Ovary (tissue), 9 donors: ENCODE results near the gene NUDT5. TPM values are rescaled to one million over a fixed set of nuclear protein-coding genes. Genes with fewer than 3 reads are reported as not detected.
"Not testable (repeated sequence)": the region's sequence is repeated elsewhere in the genome, so short reads cannot be mapped to it uniquely, and the experiment has no call there.

Source experiments
- DNase-seq, 5 donors: peaks; one replicate each; pipeline ENCODE4 v3.0.0-alpha.2; 2019 to 2020
- H3K27ac ChIP-seq, 2 donors: fragments of 200-600 bp; one replicate each; pipeline versions ENCODE4 v1.5.1 to v1.8.0; 2019 to 2022
- H3K27me3 ChIP-seq: fragments of 200-600 bp; one replicate; pipeline ENCODE4 v1.8.0; 2022
- H3K36me3 ChIP-seq: fragments of 200-600 bp; sonication (generic); one replicate; pipeline ENCODE4 v1.5.1; 2019
- H3K4me1 ChIP-seq: one replicate; pipeline ENCODE4 v1.8.1; 2013; ENCODE audit warnings: mild to moderate bottlenecking, moderate library complexity; ENCODE audit not compliant: insufficient read depth
- H3K4me3 ChIP-seq: fragments of 200-600 bp; sonication (generic); one replicate; pipeline ENCODE4 v1.5.1; 2017
- H3K9me3 ChIP-seq, 2 donors: fragments of 200-600 bp in 1 of 2; sonication (generic) in 1 of 2; one replicate each; pipeline versions ENCODE4 v1.5.1 to v1.8.1; 2013 to 2019; ENCODE audit warnings: mild to moderate bottlenecking in 1 of 2, moderate library complexity in 1 of 2
- CTCF ChIP-seq, 3 donors: fragments of 450-650 bp in 2 of 3; fragments of 200-600 bp in 1 of 3; IDR thresholded peaks; one replicate each; pipeline versions ENCODE4 v1.5.1 to v1.8.0; 2016 to 2022; ENCODE audit warnings: antibody characterized with exemption in 3 of 3, mild to moderate bottlenecking in 1 of 3
- EP300 ChIP-seq: sonication (generic); formaldehyde crosslinking; IDR thresholded peaks from one replicate; pipeline ENCODE4 v1.6.1; 2017; ENCODE audit warnings: antibody characterized with exemption
- POLR2A ChIP-seq: fragments of 450-650 bp; IDR thresholded peaks from one replicate; pipeline ENCODE4 v1.6.1; 2017; ENCODE audit warnings: antibody characterized with exemption, mild to moderate bottlenecking, moderate library complexity
- WGBS, 3 donors: extraction: QIAGEN DNeasy Blood & Tissue Kit in 1 of 3; methylation state at CpG; one replicate each; pipeline versions ENCODE4 v1.1.5 to v1.1.7; 2013 to 2017; 5-methylcytosine and 5-hydroxymethylcytosine counted together
- intact Hi-C, 4 donors: fragments of 100-400 bp; cut with DNase I; formaldehyde crosslinking; loops; one replicate each; pipeline versions ENCODE4 v1.11.0 to v1.15.1; 2022 to 2023
- polyA plus RNA-seq, 2 donors: library from polyadenylated mRNA; stranded (reverse); fragments of 200-250 nt in 1 of 2; fragments of 350-450 nt in 1 of 2; fragmentation: Illumina TruSeq in 1 of 2; extraction: RNeasy Lipid Tissue Mini Kit (QIAGEN cat#74804) in 1 of 2; gene quantifications; one replicate each; pipeline ENCODE4 v1.2.3, GENCODE V29; 2013 to 2014
- total RNA-seq, 7 donors: library from RNA; depleted of rRNA in 2 of 7; stranded (reverse); fragments of >200 nt in 2 of 7; fragmentation: NEBNext Ultra II Directional in 3 of 7; extraction: Animal tissue kit (Norgen Biotek cat#: 25700) in 3 of 7; gene quantifications; one replicate each; pipeline versions ENCODE4 v1.1.0 to v1.2.4, GENCODE V29; 2016 to 2023
- donor health status: DM: no; HTN: no; CAD: no; lungs with moderate emphysema.
- donor health status: DM: no; HTN: no; CAD: no.
- donor health status: Bipolar disorder and iron deficiency.
- donor health status: DM: yes; HTN: yes; CAD: no.
- donor health status: DM: no; HTN: no; CAD: no.
- donor health status: DM: yes; HTN: yes; CAD: no.

Gene NUDT5
- total and polyA plus RNA-seq, 9 donors: 15.8 to 56.5 (median 24.7) TPM

DNA sequence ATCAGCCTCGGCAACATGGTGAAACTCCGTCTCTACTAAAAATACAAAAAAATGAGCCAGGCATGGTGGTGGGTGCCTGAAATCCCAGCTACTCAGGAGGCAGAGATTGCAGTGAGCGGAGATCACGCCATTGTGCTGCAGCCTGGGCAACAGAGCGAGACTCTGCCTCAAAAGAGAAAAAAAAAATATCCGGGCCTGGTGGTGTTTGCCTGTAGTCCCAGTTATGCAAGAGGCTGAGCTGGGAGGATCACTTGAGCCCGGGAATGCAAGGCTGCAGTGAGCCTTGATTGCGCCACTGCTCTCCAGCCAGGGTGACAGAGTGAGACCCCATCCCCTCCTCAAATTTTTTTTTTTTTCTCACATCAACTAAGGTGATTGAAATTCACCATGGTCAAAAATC lies 43.1 kb upstream of the NUDT5 start:
- intact Hi-C loops: no loop called here
- Histone ChIP-seq H3K36me3 (no peaks in the 10 kb centered on the region), H3K27me3 (no peaks in the 10 kb centered on the region), H3K4me1 (peaks cover 3% of the 10 kb centered on the region), H3K9me3 (no peaks in the 10 kb centered on the region), H3K27ac (no peak overlapping the region), H3K4me3 (no peak overlapping the region)
- TF ChIP-seq EP300 (no peak), POLR2A (no peak), CTCF (IDR thresholded peaks at IDR 0.05) (no peak)
- no peak for DNase-seq
- 90 to 93% (median 92%) methylated on average over 8 of the region's 8 CpGs for WGBS, 3 donors

DNA sequence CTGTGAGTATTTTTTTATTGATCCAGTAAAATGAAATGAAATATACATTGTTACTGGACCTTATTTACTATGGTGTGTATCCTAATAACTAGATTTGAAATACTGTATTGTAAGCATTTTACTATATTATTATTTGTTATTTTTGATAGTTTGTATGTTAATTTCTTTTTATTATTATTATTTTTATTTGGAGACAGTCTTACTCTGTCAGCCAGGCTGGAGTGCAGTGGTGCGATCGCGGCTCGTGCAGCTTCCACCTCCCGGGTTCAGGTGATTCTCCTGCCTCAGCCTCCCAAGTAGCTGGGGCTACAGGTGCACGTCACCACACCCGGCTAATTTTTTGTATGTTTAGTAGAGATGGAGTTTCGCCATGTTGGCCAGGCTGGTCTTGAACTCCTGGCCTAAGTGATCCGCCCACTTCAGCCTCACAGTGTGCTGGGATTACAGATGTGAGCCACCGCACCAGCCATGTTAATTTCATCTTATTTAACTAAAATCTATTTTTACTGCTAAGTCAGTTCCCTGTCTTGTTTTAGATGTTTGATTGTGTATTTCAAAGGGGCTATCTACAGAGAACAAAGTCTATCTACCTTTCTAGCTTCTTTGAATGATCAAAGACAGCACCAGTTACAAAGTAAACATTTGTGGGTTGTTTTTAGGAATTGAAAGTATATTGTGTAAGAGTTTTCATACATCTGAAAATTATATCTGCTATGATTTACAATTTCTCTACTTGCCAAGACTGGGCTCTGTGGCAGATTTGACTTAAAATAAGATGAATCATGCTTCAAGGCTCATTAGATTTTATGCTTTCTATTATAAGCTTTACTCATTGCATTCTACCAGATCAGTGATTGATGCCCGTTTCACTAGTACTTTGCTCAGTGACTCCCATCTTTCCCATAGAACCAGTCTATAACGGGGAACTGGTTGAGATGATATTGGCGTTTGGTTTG lies 41.9 kb upstream of the NUDT5 start:
- WGBS, 3 donors: 94 to 97% (median 95%) methylated on average over 13 of the region's 13 CpGs
- Histone ChIP-seq H3K27me3 (no peaks in the 10 kb centered on the region), H3K4me3 (no peak overlapping the region), H3K9me3 (no peaks in the 10 kb centered on the region), H3K36me3 (no peaks in the 10 kb centered on the region), H3K4me1 (peaks cover 3% of the 10 kb centered on the region), H3K27ac (no peak overlapping the region)
- intact Hi-C loops: no loop called here
- TF ChIP-seq POLR2A (no peak), CTCF (IDR thresholded peaks at IDR 0.05) (no peak), EP300 (no peak)
- DNase-seq: no peak

DNA sequence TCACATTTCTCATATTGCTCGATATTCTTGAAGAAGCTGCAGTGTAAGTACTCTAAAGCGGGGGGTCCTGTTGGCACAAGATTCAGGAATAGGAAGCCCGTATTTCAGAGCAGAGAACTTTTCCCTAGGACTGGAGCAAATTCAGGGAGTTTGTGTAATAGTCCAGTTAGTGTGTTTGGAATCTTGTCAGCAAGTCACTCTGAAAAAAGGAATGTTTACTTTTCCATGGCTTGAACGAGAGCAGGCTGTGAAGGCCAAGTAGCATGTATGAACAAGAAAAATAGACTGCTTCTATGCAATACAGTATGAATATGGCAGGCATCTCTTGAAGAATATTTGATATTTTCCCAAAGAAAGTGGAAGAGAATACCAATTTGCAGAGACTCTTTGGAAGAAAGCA lies 40.1 kb upstream of the NUDT5 start:
- intact Hi-C loops: no loop called here
- Histone ChIP-seq H3K4me1 (no peaks in the 10 kb centered on the region), H3K4me3 (no peak overlapping the region), H3K27me3 (no peaks in the 10 kb centered on the region), H3K9me3 (no peaks in the 10 kb centered on the region), H3K27ac (no peak overlapping the region), H3K36me3 (no peaks in the 10 kb centered on the region)
- DNase-seq: no peak
- 19 to 46% (median 30%) methylated on average over 4 of the region's 4 CpGs for WGBS, 3 donors
- no peak for TF ChIP-seq CTCF (IDR thresholded peaks at IDR 0.05)
- TF ChIP-seq POLR2A: no peak
- no peak for TF ChIP-seq EP300

DNA sequence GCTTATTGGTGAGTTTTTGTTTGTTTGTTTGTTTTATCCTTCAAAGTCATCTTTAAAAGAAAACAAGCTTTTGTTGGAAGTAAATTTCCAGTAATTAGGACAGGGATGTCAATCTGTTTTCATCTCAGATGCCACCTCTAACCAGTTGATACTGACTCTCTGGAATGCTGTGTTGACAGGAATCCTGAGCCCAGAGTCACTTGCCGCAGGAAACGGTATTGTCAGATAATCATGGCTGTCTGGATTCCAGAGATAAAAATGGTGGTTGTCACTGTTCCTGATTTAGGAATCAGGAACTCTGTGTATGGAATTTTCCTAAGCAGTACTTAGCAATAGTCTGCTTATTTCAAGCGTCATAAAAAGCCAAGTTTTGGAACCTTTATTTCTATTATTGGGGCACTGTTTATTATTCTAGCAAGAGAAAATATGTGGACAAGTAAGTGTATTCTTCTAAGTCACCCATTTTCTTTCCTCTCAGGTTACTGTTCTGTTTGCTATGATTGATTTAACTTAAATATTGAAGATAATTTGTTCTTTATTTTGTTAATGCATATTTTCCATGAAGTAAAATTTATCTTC lies 39.5 kb upstream of the NUDT5 start:
- 32 to 67% (median 40%) methylated on average over 3 of the region's 3 CpGs for WGBS, 3 donors
- H3K4me1 ChIP-seq: no peaks in the 10 kb centered on the region
- intact Hi-C loops: no loop called here
- no peaks in the 10 kb centered on the region for H3K27me3 ChIP-seq
- H3K4me3 ChIP-seq: no peak overlapping the region
- H3K9me3 ChIP-seq: no peaks in the 10 kb centered on the region
- TF ChIP-seq CTCF (IDR thresholded peaks at IDR 0.05) (no peak), EP300 (no peak), POLR2A (no peak)
- DNase-seq: no peak
- no peaks in the 10 kb centered on the region for H3K36me3 ChIP-seq
- no peak overlapping the region for H3K27ac ChIP-seq

- H3K4me3 ChIP-seq, H3K4me1 ChIP-seq, H3K36me3 ChIP-seq, H3K27me3 ChIP-seq, intact Hi-C loops, H3K9me3 ChIP-seq, DNase-seq, H3K27ac ChIP-seq: not testable (repeated sequence)
- WGBS, 3 donors: 93 to 98% (median 97%) methylated on average over 5 of the region's 5 CpGs
These were observed 39.0 kb upstream of the NUDT5 start for GRCh38 chr10:12234687-12235086.
